BJ (cell line): ENCODE data around the gene CACNA2D4. TPM values are rescaled to one million over a fixed set of nuclear protein-coding genes. Genes with fewer than 3 reads are reported as not detected.

ENCODE experiments used
- CTCF ChIA-PET: fragments of 350-600 bp; formaldehyde crosslinking; extraction: SDS; loops from one replicate; lab custom pipeline; 2021; ENCODE audit warnings: antibody characterized with exemption, inconsistent platforms; lab: Yijun Ruan, JAX
- POLR2A ChIA-PET: fragments of 300-600 bp; sonication (Branson Sonifier 250); formaldehyde crosslinking; extraction: SDS; loops from one replicate; lab custom pipeline; 2021; ENCODE audit warnings: antibody characterized with exemption; lab: Charles Lee
- DNase-seq: peaks from one replicate; pipeline ENCODE4 v3.0.0-alpha.2; 2011; ENCODE audit warnings: low read depth
- H3K27me3 ChIP-seq: 2 replicates; pipeline ENCODE4 v1.6.0; 2011; ENCODE audit warnings: low read length; ENCODE audit not compliant: control insufficient read depth, insufficient read depth
- H3K36me3 ChIP-seq: 2 replicates; pipeline ENCODE4 v1.5.1; 2011; ENCODE audit warnings: low read length; ENCODE audit not compliant: control insufficient read depth, insufficient read depth
- H3K4me3 ChIP-seq: 2 replicates; pipeline ENCODE4 v1.5.1; 2011; ENCODE audit warnings: low read depth, mild to moderate bottlenecking, control low read depth, low read length
- CTCF ChIP-seq: IDR thresholded peaks from 2 replicates; pipeline ENCODE4 v1.5.1; 2011; ENCODE audit warnings: low read depth, mild to moderate bottlenecking, control low read depth, inconsistent platforms, low read length, moderate library complexity; ENCODE audit not compliant: insufficient read depth
- polyA plus RNA-seq: library from polyadenylated mRNA; depleted of rRNA; stranded (reverse); fragments of >200 nt; gene quantifications from 2 replicates; pipeline ENCODE4 v1.2.3, GENCODE V29; 2011

Gene CACNA2D4
- polyA plus RNA-seq, 1 experiment = 0.39 TPM

- ChIA-PET CTCF (no interaction called here), POLR2A (no interaction called here)
- Histone ChIP-seq H3K4me3 (no peak overlapping the region), H3K27me3 (peaks cover 11% of the 10 kb centered on the region), H3K36me3 (no peaks in the 10 kb centered on the region)
- no peak for DNase-seq
- TF ChIP-seq CTCF = no peak
Measured at GRCh38 chr12:1835211-1836131, 83.0 kb downstream of the CACNA2D4 start.

GRCh38 chr12:1834186-1834925 lies 84.1 kb downstream of the CACNA2D4 start:
- POLR2A ChIA-PET = no interaction called here
- H3K4me3 ChIP-seq = no peak overlapping the region
- no peaks in the 10 kb centered on the region for H3K36me3 ChIP-seq
- H3K27me3 ChIP-seq = peaks cover 8% of the 10 kb centered on the region
- no peak for DNase-seq
- TF ChIP-seq CTCF = no peak
- CTCF ChIA-PET = no interaction called here

- H3K4me3 ChIP-seq = no peak overlapping the region
- no peaks in the 10 kb centered on the region for H3K36me3 ChIP-seq
- H3K27me3 ChIP-seq = peaks cover 8% of the 10 kb centered on the region
- no peak for DNase-seq
- POLR2A ChIA-PET = no interaction called here
- TF ChIP-seq CTCF = no peak
- CTCF ChIA-PET = no interaction called here
Measured at GRCh38 chr12:1833596-1834028, 84.8 kb downstream of the CACNA2D4 start.

GRCh38 chr12:1832801-1833595 lies 85.5 kb downstream of the CACNA2D4 start:
- POLR2A ChIA-PET = no interaction called here
- CTCF ChIA-PET = interaction anchor here (0.7 kb wide), 2 partner anchors 59 to 948 kb away, joined by 3 to 4 read pairs; no protein-coding TSS in a partner anchor
- DNase-seq = no peak

More at GRCh38 chr12:1832801-1833595, 85.5 kb downstream of the CACNA2D4 start:
- Histone ChIP-seq H3K4me3 (no peak overlapping the region), H3K27me3 (peaks cover 10% of the 10 kb centered on the region), H3K36me3 (no peaks in the 10 kb centered on the region)
- no peak for TF ChIP-seq CTCF
